ENCODE measurements around the gene NINL. TPM values are rescaled to one million over a fixed set of nuclear protein-coding genes. Genes with fewer than 3 reads are reported as not detected.
"Not testable (repeated sequence)": the region's sequence is repeated elsewhere in the genome, so short reads cannot be mapped to it uniquely, and the experiment has no call there.

NINL gene
- total RNA-seq, 2 experiments from 2014 or later = 2.1 to 2.2 TPM

GRCh38 chr20:25619514-25619913, 34.2 kb upstream of the NINL start:
- ATAC-seq (no peak), DNase-seq (no peak)
- H3K4me1 Mint-ChIP-seq (ENCODE audit: low read depth) = peaks cover 17% of the 10 kb centered on the region
- CTCF ChIA-PET = no interaction called here
- H3K4me3 Mint-ChIP-seq = no peak overlapping the region
- peaks cover 19% of the 10 kb centered on the region for H3K36me3 Mint-ChIP-seq (ENCODE audit: low read depth)
- H3K9me3 Mint-ChIP-seq (ENCODE audit: insufficient read depth) = no peaks in the 10 kb centered on the region
- POLR2A ChIA-PET = no interaction called here
- H3K27ac Mint-ChIP-seq = no peak overlapping the region
- no peaks in the 10 kb centered on the region for H3K27me3 Mint-ChIP-seq (ENCODE audit: low read depth)

DNA sequence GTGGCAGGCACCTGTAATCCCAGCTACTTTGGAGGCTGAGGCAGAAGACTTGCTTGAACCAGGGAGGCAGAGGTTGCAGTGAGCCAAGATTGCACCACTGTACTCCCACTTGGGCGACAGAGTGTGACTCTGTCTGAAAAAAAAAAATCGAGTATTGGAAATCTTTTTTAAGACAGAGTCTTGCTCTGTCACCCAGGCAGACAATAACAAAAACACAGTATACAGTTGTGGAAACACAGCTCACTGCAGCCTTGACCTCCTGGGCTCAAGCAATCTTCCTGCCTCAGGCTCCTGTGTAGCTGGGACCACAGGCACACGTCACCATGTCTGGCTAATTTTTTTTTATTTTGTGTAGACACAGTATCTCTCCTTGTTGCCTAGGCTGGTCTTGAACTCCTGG, 23.4 kb upstream of the NINL start:
- Mint-ChIP-seq H3K27me3 (ENCODE audit: low read depth) (no peaks in the 10 kb centered on the region), H3K36me3 (ENCODE audit: low read depth) (peaks cover 1% of the 10 kb centered on the region), H3K27ac (no peak overlapping the region), H3K4me1 (ENCODE audit: low read depth) (peaks cover 2% of the 10 kb centered on the region), H3K4me3 (no peak overlapping the region), H3K9me3 (ENCODE audit: insufficient read depth) (no peaks in the 10 kb centered on the region)
- POLR2A ChIA-PET = no interaction called here
- DNase-seq (no peak), ATAC-seq (no peak)
- CTCF ChIA-PET = no interaction called here

GRCh38 chr20:25606094-25606695, 20.9 kb upstream of the NINL start:
- no peak for DNase-seq
- ChIA-PET CTCF (no interaction called here), POLR2A (no interaction called here)
- no peak overlapping the region for H3K4me3 Mint-ChIP-seq
- ATAC-seq = no peak
- H3K27ac Mint-ChIP-seq = no peak overlapping the region
- H3K4me1 Mint-ChIP-seq (ENCODE audit: low read depth) = peaks cover 2% of the 10 kb centered on the region
- H3K36me3 Mint-ChIP-seq (ENCODE audit: low read depth) = no peaks in the 10 kb centered on the region
- no peaks in the 10 kb centered on the region for H3K27me3 Mint-ChIP-seq (ENCODE audit: low read depth)
- H3K9me3 Mint-ChIP-seq (ENCODE audit: insufficient read depth) = no peaks in the 10 kb centered on the region

- no peaks in the 10 kb centered on the region for H3K9me3 Mint-ChIP-seq (ENCODE audit: insufficient read depth)
- DNase-seq (no peak), ATAC-seq (no peak)
- H3K4me3 Mint-ChIP-seq = no peak overlapping the region
- H3K27me3 Mint-ChIP-seq (ENCODE audit: low read depth) = no peaks in the 10 kb centered on the region
- CTCF ChIA-PET = no interaction called here
- POLR2A ChIA-PET = no interaction called here
- H3K27ac Mint-ChIP-seq = no peak overlapping the region
- peaks cover 2% of the 10 kb centered on the region for H3K4me1 Mint-ChIP-seq (ENCODE audit: low read depth)
- H3K36me3 Mint-ChIP-seq (ENCODE audit: low read depth) = no peaks in the 10 kb centered on the region
Observed at GRCh38 chr20:25605148-25605547, 19.8 kb upstream of the NINL start.

- no peak for ATAC-seq
- ChIA-PET CTCF (no interaction called here), POLR2A (interaction anchor here (0.6 kb wide), 1 partner anchor 27 kb away, joined by 3 read pairs; no protein-coding TSS in a partner anchor)
- no peak overlapping the region for H3K27ac Mint-ChIP-seq
- no peaks in the 10 kb centered on the region for H3K9me3 Mint-ChIP-seq (ENCODE audit: insufficient read depth)
- no peaks in the 10 kb centered on the region for H3K36me3 Mint-ChIP-seq (ENCODE audit: low read depth)
- no peak for DNase-seq
- H3K4me1 Mint-ChIP-seq (ENCODE audit: low read depth) = peaks cover 2% of the 10 kb centered on the region
- H3K4me3 Mint-ChIP-seq = no peak overlapping the region
- no peaks in the 10 kb centered on the region for H3K27me3 Mint-ChIP-seq (ENCODE audit: low read depth)
Observed at GRCh38 chr20:25604611-25605010, 19.3 kb upstream of the NINL start.

DNA sequence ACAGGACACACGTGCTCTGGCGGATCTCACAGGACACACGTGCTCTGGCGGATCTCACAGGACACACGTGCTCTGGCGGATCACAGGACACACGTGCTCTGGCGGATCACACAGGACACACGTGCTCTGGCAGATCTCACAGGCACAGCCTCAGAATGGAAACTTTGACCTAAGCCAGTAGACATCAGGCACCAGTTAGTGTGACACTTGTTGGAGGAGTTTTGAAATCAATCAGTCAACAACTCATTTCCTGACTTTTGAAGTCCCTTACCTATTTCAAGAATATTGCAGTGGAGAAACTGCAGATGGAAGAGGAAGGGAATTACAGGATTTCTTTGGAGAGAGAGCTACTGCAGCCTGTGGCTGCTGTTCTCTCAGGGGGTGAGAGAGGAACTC, 17.6 kb upstream of the NINL start:
- H3K27me3 Mint-ChIP-seq (ENCODE audit: low read depth); POLR2A ChIA-PET; ATAC-seq; CTCF ChIA-PET; H3K36me3 Mint-ChIP-seq (ENCODE audit: low read depth); H3K4me1 Mint-ChIP-seq (ENCODE audit: low read depth); H3K9me3 Mint-ChIP-seq (ENCODE audit: insufficient read depth); DNase-seq; H3K27ac Mint-ChIP-seq; H3K4me3 Mint-ChIP-seq: not testable (repeated sequence)

DNA sequence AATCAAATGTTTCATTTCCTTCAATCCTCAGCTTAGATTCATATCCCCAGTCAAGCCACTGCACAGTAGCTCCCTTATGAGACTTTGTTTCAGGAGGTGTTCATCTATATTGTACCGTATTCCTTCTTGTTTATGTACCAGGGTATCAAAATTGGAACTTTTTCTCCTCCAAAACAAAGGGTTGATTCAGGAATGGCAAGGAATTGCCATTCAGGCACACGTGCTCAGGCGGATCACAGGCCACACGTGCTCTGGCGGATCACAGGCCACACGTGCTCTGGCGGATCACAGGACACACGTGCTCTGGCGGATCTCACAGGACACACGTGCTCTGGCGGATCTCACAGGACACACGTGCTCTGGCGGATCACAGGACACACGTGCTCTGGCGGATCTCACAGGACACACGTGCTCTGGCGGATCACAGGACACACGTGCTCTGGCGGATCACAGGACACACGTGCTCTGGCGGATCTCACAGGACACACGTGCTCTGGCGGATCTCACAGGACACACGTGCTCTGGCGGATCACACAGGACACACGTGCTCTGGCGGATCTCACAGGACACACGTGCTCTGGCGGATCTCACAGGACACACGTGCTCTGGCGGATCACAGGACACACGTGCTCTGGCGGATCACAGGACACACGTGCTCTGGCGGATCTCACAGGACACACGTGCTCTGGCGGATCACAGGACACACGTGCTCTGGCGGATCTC, 17.0 kb upstream of the NINL start:
- H3K27ac Mint-ChIP-seq; H3K27me3 Mint-ChIP-seq (ENCODE audit: low read depth); ATAC-seq; H3K9me3 Mint-ChIP-seq (ENCODE audit: insufficient read depth); H3K36me3 Mint-ChIP-seq (ENCODE audit: low read depth); DNase-seq; POLR2A ChIA-PET; H3K4me3 Mint-ChIP-seq; H3K4me1 Mint-ChIP-seq (ENCODE audit: low read depth); CTCF ChIA-PET: not testable (repeated sequence)

DNA sequence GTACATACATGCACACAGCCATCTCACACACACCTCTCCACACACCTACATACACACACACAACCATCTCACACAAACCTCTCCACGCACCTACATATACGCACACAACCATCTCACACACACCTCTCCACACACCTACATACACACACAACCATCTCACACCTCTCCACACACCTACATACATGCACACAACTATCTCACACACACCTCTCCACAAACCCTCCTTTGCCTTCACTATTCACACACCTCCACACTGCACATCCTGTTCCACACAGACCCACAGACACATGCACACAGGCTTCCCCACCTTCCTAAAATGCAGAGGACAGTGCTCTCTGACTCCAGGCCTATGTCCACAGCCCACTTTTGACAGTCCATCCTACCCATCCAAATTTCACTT, 16.3 kb upstream of the NINL start:
- ATAC-seq = no peak
- no peaks in the 10 kb centered on the region for H3K9me3 Mint-ChIP-seq (ENCODE audit: insufficient read depth)

GRCh38 chr20:25600632-25601031, 15.3 kb upstream of the NINL start:
- H3K36me3 Mint-ChIP-seq (ENCODE audit: low read depth) = no peaks in the 10 kb centered on the region
- no peak overlapping the region for H3K27ac Mint-ChIP-seq
- no peak overlapping the region for H3K4me3 Mint-ChIP-seq
- no peaks in the 10 kb centered on the region for H3K27me3 Mint-ChIP-seq (ENCODE audit: low read depth)
- DNase-seq (no peak), ATAC-seq (no peak)
- ChIA-PET CTCF (no interaction called here), POLR2A (no interaction called here)
- H3K9me3 Mint-ChIP-seq (ENCODE audit: insufficient read depth) = no peaks in the 10 kb centered on the region
- H3K4me1 Mint-ChIP-seq (ENCODE audit: low read depth) = no peaks in the 10 kb centered on the region

More for the DNA sequence above, 16.3 kb upstream of the NINL start:
- POLR2A ChIA-PET = no interaction called here
- no peak for DNase-seq
- H3K27ac Mint-ChIP-seq = no peak overlapping the region
- no peaks in the 10 kb centered on the region for H3K36me3 Mint-ChIP-seq (ENCODE audit: low read depth)
- CTCF ChIA-PET = no interaction called here
- H3K4me3 Mint-ChIP-seq = no peak overlapping the region
- no peaks in the 10 kb centered on the region for H3K27me3 Mint-ChIP-seq (ENCODE audit: low read depth)
- no peaks in the 10 kb centered on the region for H3K4me1 Mint-ChIP-seq (ENCODE audit: low read depth)

DNA sequence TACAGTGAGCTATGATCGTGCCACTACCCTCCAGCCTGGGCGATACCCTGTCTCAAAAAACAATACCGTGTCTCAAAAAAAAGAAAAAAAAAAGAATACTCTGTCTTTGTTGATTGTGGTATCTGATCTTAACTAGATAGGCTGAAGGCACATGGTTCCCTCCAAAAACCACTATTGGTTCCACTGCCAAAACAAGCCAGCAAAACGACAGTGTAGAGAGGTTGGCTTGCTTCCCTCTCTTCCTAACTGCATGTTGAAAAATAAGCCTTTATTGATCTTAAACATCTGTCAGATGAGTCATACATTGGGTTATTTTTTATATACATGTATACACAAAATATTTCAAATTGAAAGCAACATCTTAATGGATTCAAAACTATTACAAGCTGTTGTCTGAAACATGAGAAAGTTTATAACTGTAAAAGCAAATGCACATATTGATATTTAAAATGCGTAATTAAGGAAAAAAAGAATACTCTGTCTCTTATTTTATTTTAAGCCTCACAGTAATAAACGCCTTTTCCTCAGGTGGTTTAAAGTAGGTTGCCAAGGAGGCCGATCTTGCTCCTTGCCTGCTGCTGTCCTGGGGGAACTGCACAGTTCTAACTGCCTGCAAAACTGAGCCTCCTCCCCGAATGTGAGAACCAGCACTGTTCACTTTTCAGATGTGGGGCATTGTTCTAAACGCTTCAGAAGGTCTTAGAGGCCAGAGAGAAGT, 7.0 kb upstream of the NINL start:
- H3K36me3 Mint-ChIP-seq (ENCODE audit: low read depth) = no peaks in the 10 kb centered on the region
- CTCF ChIA-PET = no interaction called here

DNA sequence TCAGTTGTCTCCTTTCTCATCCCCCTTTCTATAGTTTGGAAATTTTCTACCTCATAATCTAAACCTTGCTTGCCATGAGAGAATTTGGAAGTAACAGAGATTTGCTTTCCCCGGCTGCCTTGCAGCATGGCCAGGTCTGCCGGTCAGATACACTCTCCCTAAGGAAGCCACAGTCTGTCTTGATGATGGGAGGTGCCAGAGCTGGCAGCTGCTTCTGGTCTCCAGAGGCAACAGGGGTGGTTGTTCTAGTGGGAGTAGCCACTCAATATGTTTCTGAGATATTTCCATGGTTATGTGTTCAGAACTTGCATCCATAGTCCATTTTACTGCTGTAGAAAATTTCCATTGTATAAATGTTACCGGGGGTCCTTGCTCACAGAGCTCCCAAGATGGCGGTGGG, 5.4 kb upstream of the NINL start:
- H3K4me1 Mint-ChIP-seq (ENCODE audit: low read depth); H3K27ac Mint-ChIP-seq; H3K9me3 Mint-ChIP-seq (ENCODE audit: insufficient read depth); H3K36me3 Mint-ChIP-seq (ENCODE audit: low read depth); H3K4me3 Mint-ChIP-seq; DNase-seq; H3K27me3 Mint-ChIP-seq (ENCODE audit: low read depth); ATAC-seq; CTCF ChIA-PET; POLR2A ChIA-PET: not testable (repeated sequence)

More for the DNA sequence above, 7.0 kb upstream of the NINL start:
- no peaks in the 10 kb centered on the region for H3K9me3 Mint-ChIP-seq (ENCODE audit: insufficient read depth)
- peaks cover 9% of the 10 kb centered on the region for H3K27me3 Mint-ChIP-seq (ENCODE audit: low read depth)
- POLR2A ChIA-PET = no interaction called here
- no peak for ATAC-seq
- no peak overlapping the region for H3K4me3 Mint-ChIP-seq
- no peak overlapping the region for H3K27ac Mint-ChIP-seq
- DNase-seq = no peak
- H3K4me1 Mint-ChIP-seq (ENCODE audit: low read depth) = no peaks in the 10 kb centered on the region

GRCh38 chr20:25588491-25588890, 3.2 kb upstream of the NINL start:
- peaks cover 10% of the 10 kb centered on the region for H3K4me1 Mint-ChIP-seq (ENCODE audit: low read depth)
- H3K27me3 Mint-ChIP-seq (ENCODE audit: low read depth) = peaks cover 10% of the 10 kb centered on the region
- ChIA-PET POLR2A (no interaction called here), CTCF (no interaction called here)
- H3K9me3 Mint-ChIP-seq (ENCODE audit: insufficient read depth) = no peaks in the 10 kb centered on the region
- no peak overlapping the region for H3K4me3 Mint-ChIP-seq
- no peaks in the 10 kb centered on the region for H3K36me3 Mint-ChIP-seq (ENCODE audit: low read depth)
- DNase-seq (no peak), ATAC-seq (no peak)
- no peak overlapping the region for H3K27ac Mint-ChIP-seq
